T-cell (primary cell): ENCODE results near the gene GIGYF1. TPM values are rescaled to one million over a fixed set of nuclear protein-coding genes. Genes with fewer than 3 reads are reported as not detected.

Source experiments
- ATAC-seq, 4 experiments: fragments of 200-7000 bp in 3 of 4; fragments of 150-1000 bp in 1 of 4; cut with Tn5 transposase; replicated peaks in 1 of 4; 1 replicate in 3 of 4; 2 replicates in 1 of 4; pipeline ENCODE4 v1.10.0; 2021; ENCODE audit warnings: moderate library complexity in 3 of 4, mild to moderate bottlenecking in 2 of 4, moderate number of reproducible peaks in 1 of 4
- CTCF ChIA-PET, 2 donors: fragments of 300-600 bp; sonication (Branson Sonifier 250); formaldehyde crosslinking; loops; one replicate each; lab custom pipeline; 2022; ENCODE audit warnings: antibody characterized with exemption in 2 of 2; lab: Charles Lee
- POLR2A ChIA-PET, 2 donors: fragments of 300-600 bp; sonication (Branson Sonifier 250); formaldehyde crosslinking; loops; one replicate each; lab custom pipeline; 2022; ENCODE audit warnings: antibody characterized with exemption in 2 of 2; lab: Charles Lee
- DNase-seq, 35 experiments: peaks; one replicate each; pipeline versions ENCODE4 v3.0.0 to v3.0.0-alpha.2; 2013 to 2023
- H3K27ac ChIP-seq: one replicate; pipeline ENCODE4 v1.5.1; 2013; ENCODE audit warnings: low read length
- H3K27me3 ChIP-seq, 2 experiments: replicated peaks in 1 of 2; 1 replicate in 1 of 2; 2 replicates in 1 of 2; pipeline versions ENCODE4 v1.6.1 to v1.7.0; 2013; ENCODE audit warnings: low read length in 1 of 2, mixed read lengths in 1 of 2; ENCODE audit not compliant: control insufficient read depth in 2 of 2, insufficient read depth in 2 of 2; ENCODE audit errors: extremely low read depth in 1 of 2
- H3K36me3 ChIP-seq, 2 donors: 1 replicate in 1 of 2; 2 replicates in 1 of 2; pipeline versions ENCODE4 v1.6.1 to v1.7.0; 2013; ENCODE audit warnings: low read length in 1 of 2; ENCODE audit not compliant: control insufficient read depth in 2 of 2, insufficient read depth in 1 of 2; ENCODE audit errors: extremely low read depth in 1 of 2
- H3K4me1 ChIP-seq, 2 experiments: 1 replicate in 1 of 2; 2 replicates in 1 of 2; pipeline versions ENCODE4 v1.6.1 to v1.7.0; 2013; ENCODE audit warnings: low read length in 2 of 2, mixed read lengths in 1 of 2; ENCODE audit not compliant: insufficient read depth in 2 of 2, control insufficient read depth in 1 of 2; ENCODE audit errors: extremely low read depth in 1 of 2
- H3K4me3 ChIP-seq, 2 donors: 1 replicate in 1 of 2; 2 replicates in 1 of 2; pipeline versions ENCODE4 v1.5.1 to v1.7.0; 2013; ENCODE audit warnings: mild to moderate bottlenecking in 2 of 2, low read length in 1 of 2, moderate library complexity in 1 of 2; ENCODE audit not compliant: control insufficient read depth in 1 of 2; ENCODE audit errors: extremely low read depth in 1 of 2
- H3K9me3 ChIP-seq: 2 replicates; pipeline ENCODE4 v1.7.0; 2013
- H3K27ac Mint-ChIP-seq, 2 donors: one replicate each; pipeline ENCODE4 v1.8.0; 2020 to 2021; ENCODE audit warnings: mild to moderate bottlenecking in 2 of 2, mixed read lengths in 2 of 2
- H3K27me3 Mint-ChIP-seq, 2 donors: one replicate each; pipeline ENCODE4 v1.8.0; 2021 to 2022; ENCODE audit warnings: mixed read lengths in 2 of 2
- H3K36me3 Mint-ChIP-seq: one replicate; pipeline ENCODE4 v1.8.0; 2021; ENCODE audit warnings: mixed read lengths
- H3K4me1 Mint-ChIP-seq, 3 donors: one replicate each; pipeline ENCODE4 v1.8.0; 2020 to 2022; ENCODE audit warnings: mixed read lengths in 3 of 3, mild to moderate bottlenecking in 1 of 3
- H3K4me3 Mint-ChIP-seq, 3 donors: one replicate each; pipeline ENCODE4 v1.8.0; 2020 to 2022; ENCODE audit warnings: mild to moderate bottlenecking in 3 of 3, mixed read lengths in 3 of 3, moderate library complexity in 3 of 3
- H3K9me3 Mint-ChIP-seq, 3 donors: one replicate each; pipeline ENCODE4 v1.8.0; 2020 to 2022; ENCODE audit warnings: mixed read lengths in 3 of 3
- WGBS: methylation state at CpG from one replicate; pipeline ENCODE4 v1.1.5; 2013; ENCODE audit warnings: missing lambda C conversion rate; ENCODE audit not compliant: insufficient coverage; 5-methylcytosine and 5-hydroxymethylcytosine counted together
- total RNA-seq, 35 experiments: library from RNA in 6 of 35; stranded (reverse) in 6 of 35; fragments of 120-200 nt in 1 of 35; gene quantifications; one replicate each; pipeline versions ENCODE4 v1.2.1 to v1.2.4 and lab custom pipeline; 2013 to 2026

Gene GIGYF1
- total RNA-seq, 5 donors from 2014 or later (not counting 1 experiment from before 2014, with no cell fraction given) = 87.7 to 161 (median 124) TPM

DNA sequence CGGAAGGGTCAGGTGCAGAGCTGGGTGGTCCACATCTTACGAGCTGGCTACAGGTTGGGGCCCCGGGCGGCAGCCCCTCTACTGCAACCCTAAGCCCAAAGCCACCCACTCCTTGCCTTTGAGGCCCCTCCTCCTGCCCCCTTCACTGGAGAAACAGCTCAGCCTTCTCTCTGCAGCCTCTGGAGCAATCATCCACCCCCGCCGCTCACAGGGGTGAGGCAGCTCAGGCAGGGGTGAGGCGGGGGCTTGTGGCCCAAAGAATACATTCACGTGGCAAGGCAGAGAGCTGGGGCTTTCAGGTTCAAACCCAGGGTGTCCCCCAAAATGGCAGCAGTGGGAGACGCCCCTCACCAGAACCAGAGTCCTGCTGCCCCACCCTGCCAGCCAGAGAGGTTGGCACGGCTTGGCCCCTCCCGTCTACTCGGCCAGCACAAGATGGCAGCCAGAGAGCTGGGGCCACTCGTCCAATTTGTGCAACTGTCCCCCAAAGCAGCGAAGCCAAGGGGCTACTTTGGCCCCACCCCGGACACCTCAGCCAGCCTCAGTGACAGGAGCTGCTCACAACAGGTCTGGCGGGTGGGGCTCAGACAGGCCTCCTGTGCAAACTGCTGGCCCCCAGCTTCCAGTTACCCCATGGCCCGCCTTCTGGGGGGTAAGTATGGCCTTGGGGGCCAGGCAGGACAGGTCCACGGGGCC, 13.3 kb downstream of the GIGYF1 start:
- peak overlapping the region in 1 of 3 donors; percentile 22 for H3K4me3 Mint-ChIP-seq
- H3K27me3 Mint-ChIP-seq = no peaks in the 10 kb centered on the region
- peaks cover 38 to 44% (median 42%) of the 10 kb centered on the region in 3 donors for H3K4me1 Mint-ChIP-seq
- H3K4me1 ChIP-seq = peaks cover 11 to 63% of the 10 kb centered on the region in 2 experiments
- DNase-seq (no peak), ATAC-seq (no peak)
- H3K36me3 Mint-ChIP-seq = peaks cover 22% of the 10 kb centered on the region
- peak overlapping the region; percentile 28 to 59 for H3K27ac Mint-ChIP-seq
- H3K27ac ChIP-seq = peak overlapping the region; percentile 1
- POLR2A ChIA-PET = interaction anchor here (0.5 to 1.4 kb wide), 4 partner anchors 8 to 514 kb away, joined by 3 to 14 read pairs (median 4); no protein-coding TSS in a partner anchor
- H3K4me3 ChIP-seq = no peak overlapping the region
- CTCF ChIA-PET = interaction anchor here (0.6 to 1.9 kb wide), 5 partner anchors 10 to 59 kb away, joined by 3 to 8 read pairs (median 8); no protein-coding TSS in a partner anchor
- H3K9me3 Mint-ChIP-seq = no peaks in the 10 kb centered on the region
- H3K9me3 ChIP-seq = no peaks in the 10 kb centered on the region
- no peaks in the 10 kb centered on the region for H3K27me3 ChIP-seq
- WGBS = 91% methylated on average over 16 of the region's 18 CpGs
- peaks cover 38 to 80% of the 10 kb centered on the region in 2 donors for H3K36me3 ChIP-seq

DNA sequence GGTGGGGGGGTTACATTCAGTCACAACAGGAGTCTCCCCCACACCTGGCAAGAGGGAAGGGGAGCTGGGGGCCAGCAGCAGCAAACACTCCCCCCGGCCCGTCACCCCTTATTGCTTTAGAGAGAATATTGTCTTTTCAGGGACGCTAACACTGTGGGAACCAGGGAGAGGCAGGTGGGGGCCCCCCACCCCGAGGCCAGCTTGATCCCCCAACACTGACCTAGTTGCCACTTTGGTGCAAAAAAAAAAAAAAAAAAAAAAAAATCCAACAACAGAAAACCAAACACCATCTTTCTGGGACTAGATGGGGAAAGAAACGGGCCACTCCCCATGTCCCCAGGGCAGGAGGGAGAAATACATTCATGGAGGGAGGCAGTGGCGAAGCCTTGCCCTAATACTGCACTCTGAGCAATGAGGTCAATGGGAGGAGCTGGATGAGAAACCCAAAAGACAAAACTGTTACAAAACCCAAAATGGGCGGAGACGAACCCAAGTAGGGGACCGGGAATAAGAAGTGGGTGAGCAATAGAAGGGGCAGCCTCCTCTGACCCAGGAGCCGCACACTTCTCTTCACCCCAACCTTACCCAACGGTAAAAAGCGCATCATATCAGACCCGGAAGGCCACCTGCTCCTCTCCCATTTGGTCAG, 14.0 kb downstream of the GIGYF1 start:
- H3K36me3 Mint-ChIP-seq = peaks cover 18% of the 10 kb centered on the region

DNA sequence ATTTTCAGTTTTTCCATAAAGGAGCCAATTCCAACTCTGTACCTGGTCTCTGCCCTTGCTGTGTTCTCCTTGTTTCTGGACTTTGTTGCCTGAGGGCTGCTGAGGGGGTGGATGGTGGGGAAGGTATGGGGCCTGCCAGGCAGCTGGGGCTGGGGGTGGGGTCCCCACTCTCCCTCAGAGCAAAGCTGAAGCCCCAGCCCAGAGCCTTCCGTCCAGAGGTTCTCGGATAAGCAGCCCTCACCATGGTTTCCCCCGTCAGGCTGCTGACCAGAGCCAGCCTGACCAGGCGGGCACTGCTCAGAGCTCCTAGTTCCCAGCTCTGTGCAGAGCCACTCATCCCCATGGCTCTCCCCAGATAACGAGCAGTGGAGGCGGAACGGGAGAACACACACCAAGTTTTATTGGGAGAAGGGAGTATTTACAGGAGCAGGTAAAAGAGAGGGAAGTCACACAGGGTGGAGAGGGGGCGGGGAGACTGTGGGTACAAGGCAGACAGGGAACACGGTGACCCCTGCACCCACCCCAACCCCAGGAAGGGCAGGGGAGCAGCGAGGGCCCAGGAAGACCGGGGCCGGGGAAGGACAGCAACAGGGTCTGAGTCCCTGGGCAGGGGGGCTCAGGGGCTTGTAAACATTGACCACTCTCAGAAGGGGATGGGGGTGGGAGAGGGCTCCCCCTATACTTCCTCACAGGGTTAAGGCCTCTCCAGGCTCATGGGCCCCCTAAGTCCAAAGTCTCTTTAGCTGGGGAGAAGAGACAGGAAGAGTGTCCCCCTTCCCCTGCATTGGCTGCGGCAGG, 14.7 kb downstream of the GIGYF1 start:
- H3K36me3 ChIP-seq = peaks cover 26 to 66% of the 10 kb centered on the region in 2 donors
- no peaks in the 10 kb centered on the region for H3K27me3 Mint-ChIP-seq
- no peak for DNase-seq

More for the DNA sequence above, 14.0 kb downstream of the GIGYF1 start:
- no peaks in the 10 kb centered on the region for H3K27me3 ChIP-seq
- 100% methylated on average over 4 of the region's 13 CpGs for WGBS
- H3K27ac ChIP-seq = no peak overlapping the region
- no peak for DNase-seq
- Mint-ChIP-seq H3K27me3 (no peaks in the 10 kb centered on the region), H3K4me1 (peaks cover 38 to 44% (median 42%) of the 10 kb centered on the region in 3 donors), H3K27ac (peak overlapping the region; percentile 28 to 34), H3K9me3 (no peaks in the 10 kb centered on the region), H3K4me3 (peak overlapping the region in 1 of 3 donors; percentile 22)
- H3K9me3 ChIP-seq = no peaks in the 10 kb centered on the region
- peaks cover 33 to 73% of the 10 kb centered on the region in 2 donors for H3K36me3 ChIP-seq
- H3K4me3 ChIP-seq = no peak overlapping the region
- POLR2A ChIA-PET = interaction anchor here (0.5 to 1.4 kb wide), 4 partner anchors 9 to 515 kb away, joined by 3 to 14 read pairs (median 4); no protein-coding TSS in a partner anchor
- no peak for ATAC-seq
- CTCF ChIA-PET = interaction anchor here (0.7 to 1.9 kb wide), 4 partner anchors 10 to 58 kb away, joined by 3 to 8 read pairs (median 8); no protein-coding TSS in a partner anchor
- peaks cover 11 to 63% of the 10 kb centered on the region in 2 experiments for H3K4me1 ChIP-seq

DNA sequence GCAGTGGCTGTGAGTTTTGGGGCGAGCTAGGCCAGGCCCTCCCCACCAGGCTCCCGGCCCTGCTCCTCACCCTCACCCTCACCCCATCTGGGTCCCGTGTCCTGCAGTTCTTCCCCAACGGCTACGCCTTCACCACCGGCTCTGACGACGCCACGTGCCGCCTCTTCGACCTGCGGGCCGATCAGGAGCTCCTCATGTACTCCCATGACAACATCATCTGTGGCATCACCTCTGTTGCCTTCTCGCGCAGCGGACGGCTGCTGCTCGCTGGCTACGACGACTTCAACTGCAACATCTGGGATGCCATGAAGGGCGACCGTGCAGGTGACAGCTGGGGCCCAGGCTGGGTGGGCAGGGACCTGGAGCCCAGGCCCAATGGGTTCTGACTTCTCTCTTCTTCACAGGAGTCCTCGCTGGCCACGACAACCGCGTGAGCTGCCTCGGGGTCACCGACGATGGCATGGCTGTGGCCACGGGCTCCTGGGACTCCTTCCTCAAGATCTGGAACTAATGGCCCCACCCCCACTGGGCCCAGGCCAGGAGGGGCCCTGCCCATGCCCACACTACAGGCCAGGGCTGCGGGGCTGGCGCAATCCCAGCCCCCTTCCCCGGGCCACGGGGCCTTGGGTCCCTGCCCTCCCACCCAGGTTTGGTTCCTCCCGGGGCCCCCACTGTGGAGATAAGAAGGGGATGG, 15.6 kb downstream of the GIGYF1 start:
- Mint-ChIP-seq H3K4me1 (peaks cover 38 to 44% (median 42%) of the 10 kb centered on the region in 3 donors), H3K36me3 (peaks cover 18% of the 10 kb centered on the region), H3K4me3 (peak overlapping the region in 2 of 3 donors; percentile 24 to 47), H3K27me3 (no peaks in the 10 kb centered on the region), H3K9me3 (no peaks in the 10 kb centered on the region), H3K27ac (peak overlapping the region; percentile 67 to 88)
- CTCF ChIA-PET = interaction anchor here in 1 of 2 donors (0.5 kb wide), 1 partner anchor 13 kb away, joined by 3 read pairs; no protein-coding TSS in a partner anchor
- 88% methylated on average over 30 of the region's 35 CpGs for WGBS
- H3K4me1 ChIP-seq = peaks cover 11 to 63% of the 10 kb centered on the region in 2 experiments
- DNase-seq (peak in 1 of 35 experiments; percentile 18), ATAC-seq (no peak)
- no peaks in the 10 kb centered on the region for H3K27me3 ChIP-seq
- no peaks in the 10 kb centered on the region for H3K9me3 ChIP-seq
- H3K27ac ChIP-seq = no peak overlapping the region
- no peak overlapping the region for H3K4me3 ChIP-seq
- H3K36me3 ChIP-seq = peaks cover 21 to 57% of the 10 kb centered on the region in 2 donors
- POLR2A ChIA-PET = interaction anchor here in 1 of 2 donors (0.7 kb wide), 1 partner anchor 1739 kb away, joined by 3 read pairs; no protein-coding TSS in a partner anchor

More for the DNA sequence above, 14.7 kb downstream of the GIGYF1 start:
- CTCF ChIA-PET = interaction anchor here in 1 of 2 donors (1.7 kb wide), 1 partner anchor 47 kb away, joined by 3 read pairs; no protein-coding TSS in a partner anchor
- H3K9me3 ChIP-seq = no peaks in the 10 kb centered on the region
- Mint-ChIP-seq H3K4me1 (peaks cover 38 to 44% (median 42%) of the 10 kb centered on the region in 3 donors), H3K9me3 (no peaks in the 10 kb centered on the region), H3K4me3 (peak overlapping the region in 1 of 3 donors; percentile 38), H3K36me3 (peaks cover 18% of the 10 kb centered on the region), H3K27ac (peak overlapping the region; percentile 34 to 76)
- POLR2A ChIA-PET = interaction anchor here in 1 of 2 donors (1.4 kb wide), 1 partner anchor 10 kb away, joined by 5 read pairs; no protein-coding TSS in a partner anchor
- H3K4me3 ChIP-seq = no peak overlapping the region
- H3K27me3 ChIP-seq = no peaks in the 10 kb centered on the region
- H3K27ac ChIP-seq = no peak overlapping the region
- 100% methylated on average over 4 of the region's 13 CpGs for WGBS
- peaks cover 11 to 63% of the 10 kb centered on the region in 2 experiments for H3K4me1 ChIP-seq
- no peak for ATAC-seq

DNA sequence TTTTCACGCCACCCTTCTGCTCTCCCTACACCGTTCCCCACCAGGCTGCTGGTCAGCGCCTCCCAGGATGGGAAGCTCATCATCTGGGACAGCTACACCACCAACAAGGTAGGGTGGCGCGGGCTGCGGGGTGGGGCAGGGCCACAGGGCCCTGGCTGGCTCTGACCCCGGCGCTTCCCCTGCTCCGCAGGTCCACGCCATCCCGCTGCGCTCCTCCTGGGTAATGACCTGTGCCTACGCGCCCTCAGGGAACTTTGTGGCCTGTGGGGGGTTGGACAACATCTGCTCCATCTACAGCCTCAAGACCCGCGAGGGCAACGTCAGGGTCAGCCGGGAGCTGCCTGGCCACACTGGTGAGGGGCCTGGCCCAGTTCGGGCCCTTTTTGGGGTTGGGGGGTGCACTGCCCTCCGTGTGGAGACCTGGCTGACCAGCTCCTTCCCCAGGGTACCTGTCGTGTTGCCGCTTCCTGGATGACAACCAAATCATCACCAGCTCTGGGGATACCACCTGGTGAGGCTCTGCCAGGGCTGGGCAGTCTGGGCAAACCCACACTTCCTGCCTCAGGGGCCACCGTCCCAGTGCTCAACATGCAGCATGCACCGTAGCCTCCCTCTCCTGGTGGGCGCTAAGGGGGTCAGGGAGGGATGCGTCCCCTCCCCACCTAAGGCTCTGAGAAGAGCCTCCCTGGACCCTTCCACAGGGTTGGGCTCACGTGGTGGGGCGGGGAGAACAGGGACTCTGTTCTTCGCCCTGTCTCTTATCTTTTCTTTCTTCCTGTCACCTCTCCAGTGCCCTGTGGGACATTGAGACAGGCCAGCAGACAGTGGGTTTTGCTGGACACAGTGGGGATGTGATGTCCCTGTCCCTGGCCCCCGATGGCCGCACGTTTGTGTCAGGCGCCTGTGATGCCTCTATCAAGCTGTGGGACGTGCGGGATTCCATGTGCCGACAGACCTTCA, 16.5 kb downstream of the GIGYF1 start:
- H3K9me3 Mint-ChIP-seq = no peaks in the 10 kb centered on the region
- ChIA-PET POLR2A (interaction anchor here (0.6 to 0.7 kb wide), 2 partner anchors 238 to 1740 kb away, joined by 3 read pairs; no protein-coding TSS in a partner anchor), CTCF (no interaction called here)
- peaks cover 11 to 72% of the 10 kb centered on the region in 2 experiments for H3K4me1 ChIP-seq
- H3K9me3 ChIP-seq = no peaks in the 10 kb centered on the region
- DNase-seq (no peak), ATAC-seq (no peak)
- no peak overlapping the region for H3K27ac ChIP-seq
- 92% methylated on average over 24 of the region's 36 CpGs for WGBS
- peaks cover 38 to 50% (median 47%) of the 10 kb centered on the region in 3 donors for H3K4me1 Mint-ChIP-seq
- H3K36me3 Mint-ChIP-seq = peaks cover 15% of the 10 kb centered on the region
- H3K27ac Mint-ChIP-seq = peak overlapping the region; percentile 90
- H3K4me3 Mint-ChIP-seq = peak overlapping the region; percentile 9 to 61 (median 47)
- H3K27me3 Mint-ChIP-seq = no peaks in the 10 kb centered on the region
- H3K27me3 ChIP-seq = no peaks in the 10 kb centered on the region
- no peak overlapping the region for H3K4me3 ChIP-seq
- H3K36me3 ChIP-seq = peaks cover 19 to 51% of the 10 kb centered on the region in 2 donors
